DMS79 (cell line): ENCODE data around the gene MPIG6B.

Experiments used
- DNase-seq: peaks from one replicate; lab custom pipeline; 2025; lab: John Stamatoyannopoulos, UW

The MPIG6B gene, protein sequence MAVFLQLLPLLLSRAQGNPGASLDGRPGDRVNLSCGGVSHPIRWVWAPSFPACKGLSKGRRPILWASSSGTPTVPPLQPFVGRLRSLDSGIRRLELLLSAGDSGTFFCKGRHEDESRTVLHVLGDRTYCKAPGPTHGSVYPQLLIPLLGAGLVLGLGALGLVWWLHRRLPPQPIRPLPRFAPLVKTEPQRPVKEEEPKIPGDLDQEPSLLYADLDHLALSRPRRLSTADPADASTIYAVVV

GRCh38 chr6:31723245-31723979 lies at the start of gene MPIG6B:
Gene MPIG6B (plus strand): TSS chr6:31723373. CDS start chr6:31723384, 11 bp downstream.
- DNase-seq, result no peak

DNA sequence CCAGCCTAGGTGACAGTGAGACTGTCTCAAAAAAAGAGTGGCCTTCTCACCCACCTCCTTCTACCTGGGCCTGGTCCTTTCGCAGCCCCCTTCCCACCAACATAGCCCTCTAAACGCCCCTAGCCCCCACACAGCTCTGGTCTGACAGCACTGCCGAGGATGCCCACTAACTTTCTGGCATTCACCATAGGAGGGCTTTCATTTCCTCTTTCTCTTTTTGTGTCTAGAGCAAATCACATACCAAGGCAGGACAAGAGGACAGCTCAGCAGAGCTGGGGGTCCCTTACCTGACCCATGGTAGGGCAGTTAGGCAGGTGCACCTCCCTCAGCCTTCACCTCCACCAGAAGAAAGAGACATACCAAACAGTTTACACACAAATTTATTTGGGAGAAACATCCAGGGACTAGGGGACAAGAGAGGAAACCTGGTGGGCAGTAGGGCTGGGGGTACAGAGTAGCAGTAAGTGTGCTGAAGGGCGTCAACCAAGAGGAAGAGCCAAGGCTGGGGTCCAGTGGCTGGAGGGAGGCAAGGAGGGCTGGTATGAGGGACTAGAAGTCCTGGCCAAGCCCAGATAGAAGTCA lies 46.8 kb upstream of the MPIG6B start:
- DNase-seq, result no peak

- DNase-seq, result no peak
Observed at GRCh38 chr6:31676904-31677303, 46.3 kb upstream of the MPIG6B start.

- DNase-seq, result no peak
Observed at GRCh38 chr6:31677955-31678354, 45.2 kb upstream of the MPIG6B start.

- peak; percentile 85 for DNase-seq
Observed at GRCh38 chr6:31680226-31681134, 42.7 kb upstream of the MPIG6B start, which contains the start of gene LY6G5C. Gene LY6G5C (minus strand): TSS chr6:31681067. CDS start chr6:31680373, 694 bp downstream.

- peak; percentile 45 for DNase-seq
Observed at GRCh38 chr6:31681135-31681671, 42.0 kb upstream of the MPIG6B start.

DNA sequence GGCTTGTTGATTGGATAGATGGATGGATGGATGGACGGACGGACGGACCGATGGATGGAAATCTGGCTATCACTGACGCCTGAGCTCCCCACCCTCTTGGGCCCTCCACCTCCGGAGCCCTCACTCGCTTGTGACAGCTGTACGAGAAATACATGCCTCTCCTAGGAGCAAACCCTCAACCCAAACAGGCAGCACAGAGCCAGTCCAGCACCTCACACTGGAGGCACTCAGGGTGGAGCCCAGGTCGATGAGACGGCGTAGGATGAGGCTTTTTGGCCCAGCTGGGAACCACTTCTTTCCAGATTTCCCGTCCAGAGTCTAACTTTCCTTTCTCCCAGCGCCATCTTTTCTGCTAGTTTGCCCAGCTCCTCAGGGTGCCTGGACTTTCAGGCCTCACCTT lies 39.6 kb upstream of the MPIG6B start:
- no peak for DNase-seq

DNA sequence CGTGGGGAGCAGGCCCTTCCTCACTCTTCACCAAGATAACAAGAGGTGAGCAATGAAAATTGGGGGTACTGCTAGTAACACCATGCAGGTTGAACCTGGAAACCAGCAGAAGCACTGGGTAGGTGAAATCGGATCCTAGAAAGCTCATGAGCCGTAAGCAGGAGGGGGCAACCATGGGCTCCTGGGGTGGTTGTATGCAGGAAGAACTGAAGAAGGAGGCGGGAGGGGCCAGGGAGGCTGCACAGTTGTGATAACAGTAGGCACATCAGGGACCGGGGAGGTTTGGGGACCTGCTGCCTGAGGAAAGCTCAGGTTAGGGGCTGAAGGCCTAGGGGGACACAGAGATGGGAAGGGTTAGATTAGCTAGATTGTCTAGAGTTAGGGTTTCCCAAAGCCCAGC lies 36.7 kb upstream of the MPIG6B start:
- DNase-seq, result no peak

GRCh38 chr6:31687321-31687720 lies 35.9 kb upstream of the MPIG6B start:
- no peak for DNase-seq

DNA sequence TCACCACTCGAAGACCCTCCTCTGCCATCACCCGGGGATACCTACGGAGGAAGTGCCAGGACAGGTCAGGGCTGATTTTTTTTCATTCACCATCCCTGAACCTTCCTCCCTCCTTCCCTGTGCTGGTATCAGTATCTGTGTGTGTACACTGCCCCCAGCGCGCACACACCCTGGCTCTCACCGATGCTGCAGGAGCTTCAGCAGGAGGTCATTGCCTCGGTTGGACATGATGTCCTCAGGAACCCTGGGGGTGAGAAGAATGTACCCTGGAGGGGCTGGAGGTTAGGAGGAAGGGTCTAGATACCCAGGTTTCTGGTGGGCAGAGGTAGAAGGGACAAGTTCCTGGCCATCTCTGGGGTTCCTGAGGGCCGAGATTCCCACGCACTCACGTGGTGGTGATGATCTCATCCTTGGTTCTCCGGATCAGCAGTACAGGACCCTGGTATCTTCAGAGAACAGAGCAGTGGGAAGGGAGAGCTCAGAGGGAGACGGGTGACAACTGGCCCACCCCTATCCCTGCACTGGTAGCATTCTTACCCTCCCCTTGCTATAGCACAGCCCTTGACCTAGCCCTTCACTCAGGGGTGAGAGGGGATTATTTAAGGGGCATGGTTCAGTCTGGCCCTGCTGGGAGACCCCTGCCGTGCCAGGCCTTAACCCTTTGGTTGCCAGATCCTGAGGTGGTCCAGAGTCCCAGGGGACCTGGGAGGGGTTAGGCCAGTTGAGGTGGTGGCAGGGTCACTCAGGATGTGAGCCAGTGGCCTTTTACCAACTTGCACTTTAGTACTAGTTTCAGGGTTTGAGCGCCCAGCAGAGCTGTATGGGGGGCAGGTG lies 35.1 kb upstream of the MPIG6B start:
- DNase-seq, result no peak

DNA sequence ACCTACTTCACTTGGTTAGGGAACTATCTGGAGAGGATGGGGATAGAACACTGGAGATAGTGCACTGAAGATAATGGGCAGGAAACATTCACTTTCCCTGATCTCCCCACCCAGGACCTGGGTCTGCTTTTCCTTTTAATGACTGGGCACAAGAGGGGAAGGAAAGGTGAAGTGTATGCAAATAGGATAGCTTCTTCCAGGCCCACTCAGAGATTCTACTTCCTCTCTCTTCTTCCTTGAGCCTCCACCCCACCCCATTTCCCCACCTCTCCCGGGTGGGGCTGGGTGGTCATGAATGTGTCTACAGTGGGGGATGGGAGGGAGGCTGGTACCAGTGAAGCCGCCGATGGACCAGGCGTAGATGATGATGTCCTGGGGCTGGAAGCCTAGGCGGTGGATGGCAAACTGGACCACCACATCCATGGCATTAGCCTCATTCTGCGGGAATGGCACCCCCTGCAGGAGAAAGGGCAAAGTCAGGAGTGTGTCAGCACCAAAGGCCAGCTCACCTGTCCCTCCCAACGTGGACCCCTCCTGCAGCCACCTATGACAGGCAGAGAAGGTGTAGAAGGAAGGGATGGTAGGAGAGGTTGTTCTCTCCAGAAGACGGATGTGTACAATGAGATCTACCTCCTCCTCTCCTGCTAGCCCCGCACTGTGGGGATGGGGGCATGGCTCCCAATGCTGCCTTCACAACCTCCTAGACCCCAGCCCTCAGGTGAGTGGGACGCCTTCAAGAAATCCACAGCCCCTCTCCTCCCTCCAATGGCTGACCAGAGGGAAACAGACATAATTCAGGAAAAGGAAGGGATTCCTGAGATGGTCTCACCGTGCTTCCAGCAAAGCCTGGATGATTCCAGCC lies 33.7 kb upstream of the MPIG6B start:
- DNase-seq, result no peak

GRCh38 chr6:31690231-31691077 lies 32.7 kb upstream of the MPIG6B start:
- no peak for DNase-seq

- DNase-seq, result no peak
Observed at GRCh38 chr6:31691078-31691463, 32.1 kb upstream of the MPIG6B start.

GRCh38 chr6:31691564-31692108 lies 31.5 kb upstream of the MPIG6B start:
- no peak for DNase-seq

DNA sequence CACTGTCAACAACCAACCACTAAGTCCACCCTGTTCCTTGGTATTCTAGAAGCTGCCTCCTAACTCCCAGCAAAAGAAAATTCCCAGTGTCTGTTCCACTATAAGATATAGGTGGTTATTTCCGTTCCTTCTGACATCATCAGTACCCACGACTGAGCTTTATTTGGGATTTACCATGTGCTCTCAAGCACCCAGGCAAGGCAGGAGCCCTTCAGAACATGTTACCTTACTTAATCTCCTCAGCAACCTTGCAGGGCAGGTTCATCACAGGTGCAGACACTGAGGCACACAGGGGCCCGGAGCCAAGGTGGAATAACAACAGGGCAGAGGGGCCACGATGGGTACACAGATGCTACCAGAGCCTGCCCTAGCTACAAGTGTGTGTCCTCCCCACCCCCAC lies 30.8 kb upstream of the MPIG6B start:
- no peak for DNase-seq

DNA sequence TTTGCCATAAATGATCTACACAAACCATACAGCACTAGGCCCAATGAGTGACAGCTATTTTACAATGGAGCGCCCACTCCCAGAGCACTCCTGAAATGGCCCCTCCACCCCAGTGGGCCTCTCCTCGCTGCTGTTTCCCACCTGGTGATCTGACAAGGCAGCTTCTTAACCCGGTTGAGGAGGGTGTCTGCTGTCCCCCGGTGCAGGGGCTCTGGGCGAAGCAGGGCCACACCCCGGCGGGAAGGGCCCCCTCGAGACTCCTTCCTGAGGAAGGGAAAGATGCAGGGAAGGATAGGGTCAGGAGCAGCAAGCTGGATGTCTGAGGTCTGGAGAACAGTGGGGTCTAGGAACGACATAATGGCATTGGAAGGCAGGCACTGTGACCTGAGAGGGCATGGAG lies 30.3 kb upstream of the MPIG6B start:
- DNase-seq, result no peak

GRCh38 chr6:31693535-31693934 lies 29.6 kb upstream of the MPIG6B start:
- no peak for DNase-seq

- no peak for DNase-seq
Observed at GRCh38 chr6:31697555-31697954, 25.6 kb upstream of the MPIG6B start.
